ENCODE measurements around the gene RO60. TPM values are rescaled to one million over a fixed set of nuclear protein-coding genes. Genes with fewer than 3 reads are reported as not detected.

The RO60 gene
- total and polyA plus RNA-seq, 7 donors: 6.6 to 44.3 (median 35.1) TPM

DNA sequence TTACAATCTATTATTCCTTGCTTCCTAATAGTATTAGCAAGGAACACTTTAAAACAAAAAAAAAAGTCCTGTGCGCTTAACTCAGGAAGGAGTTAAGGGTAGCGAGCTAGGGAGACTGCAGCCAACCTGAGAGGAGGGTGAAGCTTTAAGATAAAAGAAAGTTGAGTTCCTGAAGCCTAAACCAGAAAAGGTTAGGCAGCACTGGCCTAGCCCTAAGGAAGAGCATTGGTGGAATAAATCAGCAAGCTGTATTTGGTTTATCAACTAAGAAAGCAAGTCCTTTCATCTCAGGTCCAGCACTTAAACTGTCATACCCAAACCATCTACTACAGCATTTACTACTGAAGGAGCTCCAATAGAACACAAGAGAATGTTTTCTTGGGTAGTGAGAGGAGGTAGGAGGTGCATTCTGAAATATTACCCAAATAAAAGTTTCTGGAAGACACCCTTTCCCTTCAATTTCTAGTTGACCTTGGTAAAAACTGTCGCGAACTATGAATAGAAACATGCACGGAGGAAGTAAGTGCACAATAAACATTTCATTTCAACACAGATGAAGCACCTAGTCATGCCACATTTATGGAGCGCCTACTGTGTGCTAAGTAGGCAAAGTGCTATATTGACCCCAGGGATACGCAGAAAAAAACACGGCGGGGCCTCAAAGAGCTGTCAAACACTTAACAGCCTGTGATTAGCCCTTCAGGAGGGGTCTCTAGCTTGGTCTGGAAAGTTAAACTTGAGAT lies 44.5 kb downstream of the RO60 start:
- intact Hi-C loops (cut with DNase I): loop anchor here (2.0 to 5.0 kb wide), 3 partner anchors 19 to 45 kb away; partner anchors contain the start of genes CDC73 (in 1 of the 2), RO60 (in 1 of the 2) and UCHL5 (in 1 of the 2)
- TF ChIP-seq, protein P1, sequence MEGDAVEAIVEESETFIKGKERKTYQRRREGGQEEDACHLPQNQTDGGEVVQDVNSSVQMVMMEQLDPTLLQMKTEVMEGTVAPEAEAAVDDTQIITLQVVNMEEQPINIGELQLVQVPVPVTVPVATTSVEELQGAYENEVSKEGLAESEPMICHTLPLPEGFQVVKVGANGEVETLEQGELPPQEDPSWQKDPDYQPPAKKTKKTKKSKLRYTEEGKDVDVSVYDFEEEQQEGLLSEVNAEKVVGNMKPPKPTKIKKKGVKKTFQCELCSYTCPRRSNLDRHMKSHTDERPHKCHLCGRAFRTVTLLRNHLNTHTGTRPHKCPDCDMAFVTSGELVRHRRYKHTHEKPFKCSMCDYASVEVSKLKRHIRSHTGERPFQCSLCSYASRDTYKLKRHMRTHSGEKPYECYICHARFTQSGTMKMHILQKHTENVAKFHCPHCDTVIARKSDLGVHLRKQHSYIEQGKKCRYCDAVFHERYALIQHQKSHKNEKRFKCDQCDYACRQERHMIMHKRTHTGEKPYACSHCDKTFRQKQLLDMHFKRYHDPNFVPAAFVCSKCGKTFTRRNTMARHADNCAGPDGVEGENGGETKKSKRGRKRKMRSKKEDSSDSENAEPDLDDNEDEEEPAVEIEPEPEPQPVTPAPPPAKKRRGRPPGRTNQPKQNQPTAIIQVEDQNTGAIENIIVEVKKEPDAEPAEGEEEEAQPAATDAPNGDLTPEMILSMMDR (IDR thresholded peaks at IDR 0.05): no peak
- 32 to 35% (median 34%) methylated on average over 9 of the region's 9 CpGs for whole genome bisulfite sequencing, 3 donors
- H3K27ac ChIP-seq: peak overlapping the region; percentile 97
- DNase-seq (no peak), ATAC-seq (no peak)
- peaks cover 5 to 21% of the 10 kb centered on the region in 2 donors for H3K36me3 ChIP-seq (ENCODE audit: insufficient read depth in 1 of 2, low read depth in 1 of 2)
- peak overlapping the region; percentile 93 for H3K4me3 ChIP-seq
- no peaks in the 10 kb centered on the region for H3K9me3 ChIP-seq
- H3K27me3 ChIP-seq (ENCODE audit: insufficient read depth in 3 of 3, low read length in 2 of 3): no peaks in the 10 kb centered on the region
- peaks cover 25% of the 10 kb centered on the region for H3K4me1 ChIP-seq

DNA sequence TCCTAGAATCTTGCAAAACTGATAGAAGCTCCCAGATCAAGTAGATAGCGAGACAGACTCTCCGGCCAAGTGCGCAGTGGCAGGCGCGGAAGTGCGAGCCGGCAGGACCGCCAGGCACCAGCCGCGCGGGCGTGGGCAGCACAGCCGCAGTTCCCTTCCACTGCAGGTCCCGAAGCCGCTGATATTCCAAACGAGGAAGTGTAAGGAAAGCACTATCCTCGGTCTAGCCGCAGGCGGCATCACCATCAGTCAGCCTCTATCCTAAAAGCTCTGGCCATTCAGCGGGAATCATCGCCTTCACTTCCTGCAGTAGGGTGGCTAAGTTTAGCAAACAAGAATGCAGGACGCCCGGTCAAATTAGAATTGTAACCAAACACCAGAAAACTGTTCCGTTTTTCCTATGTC lies 45.1 kb downstream of the RO60 start:
- intact Hi-C loops (cut with DNase I): loop anchor here (2.0 to 5.0 kb wide), 3 partner anchors 18 to 46 kb away; partner anchors contain the start of genes CDC73 (in 1 of the 2), RO60 (in 1 of the 2) and UCHL5 (in 1 of the 2)
- Histone ChIP-seq H3K27ac (peak overlapping the region; percentile 97), H3K9me3 (no peaks in the 10 kb centered on the region), H3K4me1 (peaks cover 25% of the 10 kb centered on the region), H3K4me3 (peak overlapping the region; percentile 93), H3K36me3 (ENCODE audit: insufficient read depth in 1 of 2, low read depth in 1 of 2) (peaks cover 2 to 15% of the 10 kb centered on the region in 2 donors), H3K27me3 (ENCODE audit: insufficient read depth in 3 of 3, low read length in 2 of 3) (no peaks in the 10 kb centered on the region)
- 0% methylated on average over 23 to 24 of the region's 24 CpGs for WGBS, 3 donors
- TF ChIP-seq, protein P1 (IDR thresholded peaks at IDR 0.05): no peak
- DNase-seq (peak in 1 of 2 donors; percentile 45), ATAC-seq (peak; percentile 10 to 56 (median 41))

DNA sequence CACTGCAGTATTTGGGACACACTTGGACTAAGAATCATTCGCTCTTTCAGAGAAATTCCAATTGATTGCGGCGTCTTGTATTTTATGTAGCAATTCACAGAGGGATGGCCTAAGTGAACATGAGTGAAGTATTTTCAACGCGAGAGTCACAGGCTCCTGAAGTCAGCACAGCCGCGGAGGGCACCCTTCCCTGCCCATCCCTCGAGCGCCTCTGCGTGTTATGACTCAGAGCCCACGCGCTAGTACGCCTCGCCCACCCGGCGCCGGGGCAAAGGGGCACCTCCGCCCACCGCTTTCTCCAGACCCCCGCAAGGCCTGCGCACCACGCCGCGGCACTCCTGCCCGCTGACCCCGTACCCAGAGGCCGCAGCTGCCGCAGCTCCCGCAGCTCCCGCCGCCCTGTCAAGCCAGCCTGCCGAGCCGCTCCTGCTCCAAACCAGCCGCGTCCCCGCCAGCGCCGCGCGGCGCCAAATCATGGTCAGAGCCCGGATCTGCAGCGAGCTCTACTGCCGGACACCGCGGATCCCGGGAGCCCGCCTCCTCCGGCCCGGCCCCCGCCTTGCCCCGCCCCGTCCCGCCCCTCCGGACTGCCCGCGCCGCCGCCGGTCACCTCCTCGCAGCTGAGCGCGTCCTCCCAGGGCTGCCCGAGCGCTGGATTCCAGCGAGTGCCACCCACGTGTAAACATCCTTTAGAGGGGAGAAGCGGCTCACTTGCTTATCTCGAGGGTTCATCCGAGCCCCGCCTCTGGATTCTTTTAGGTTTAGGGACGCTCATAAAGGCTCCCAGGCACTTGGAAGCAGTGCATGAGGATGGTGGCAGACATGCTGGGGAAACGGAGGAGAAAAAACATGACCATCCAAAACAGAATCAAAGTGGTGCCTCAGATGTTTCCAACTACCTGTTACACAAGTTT lies 45.8 kb downstream of the RO60 start, which contains the start of gene GLRX2:
GLRX2 (minus strand) TSS at position 508 of the 914 bp plus-strand sequence; CDS start at position 476, 32 bp downstream.
- H3K4me1 ChIP-seq: peaks cover 25% of the 10 kb centered on the region
- 0% methylated on average over 64 to 73 of the region's 73 CpGs for WGBS, 3 donors
- intact Hi-C loops (cut with DNase I): loop anchor here (1.0 to 5.0 kb wide), 4 partner anchors 16 to 46 kb away; partner anchors contain the start of genes CDC73 (in 1 of the 2), RO60 (in 1 of the 2) and UCHL5 (in 1 of the 2)
- H3K36me3 ChIP-seq (ENCODE audit: insufficient read depth in 1 of 2, low read depth in 1 of 2): peaks cover 0 to 9% of the 10 kb centered on the region in 2 donors
- ATAC-seq (peak; percentile 94 to 96 (median 96)), DNase-seq (peak; percentile 88 to 93)
- H3K27me3 ChIP-seq (ENCODE audit: insufficient read depth in 3 of 3, low read length in 2 of 3): no peaks in the 10 kb centered on the region
- H3K4me3 ChIP-seq: peak within 1 kb of the TSS; percentile 93
- TF ChIP-seq, protein P1 (IDR thresholded peaks at IDR 0.05): no peak
- peak within 1 kb of the TSS; percentile 97 for H3K27ac ChIP-seq
- no peaks in the 10 kb centered on the region for H3K9me3 ChIP-seq

DNA sequence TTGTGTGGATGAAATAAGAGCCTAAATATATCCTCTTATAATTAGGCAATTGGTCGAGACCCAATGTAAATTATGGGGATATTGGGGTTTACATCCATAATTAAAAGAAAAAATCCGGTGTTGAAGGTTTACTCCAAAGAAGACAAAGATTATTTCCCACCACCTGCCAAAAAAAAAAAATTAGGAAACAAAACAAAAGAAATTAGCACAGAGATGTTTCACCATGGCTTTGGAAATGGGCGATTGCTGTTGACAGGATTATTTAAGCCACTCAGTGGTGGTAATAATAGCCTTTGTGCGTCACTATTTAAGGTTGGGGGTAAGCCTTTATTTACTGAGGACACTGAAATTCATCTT lies 46.4 kb downstream of the RO60 start:
- DNase-seq (no peak), ATAC-seq (peak in 1 of 4 donors; percentile 23)
- TF ChIP-seq, protein P1 (IDR thresholded peaks at IDR 0.05): no peak
- no peaks in the 10 kb centered on the region for H3K27me3 ChIP-seq (ENCODE audit: insufficient read depth in 3 of 3, low read length in 2 of 3)
- peaks cover 0 to 2% of the 10 kb centered on the region in 2 donors for H3K36me3 ChIP-seq (ENCODE audit: insufficient read depth in 1 of 2, low read depth in 1 of 2)
- no peaks in the 10 kb centered on the region for H3K9me3 ChIP-seq
- intact Hi-C loops (cut with DNase I): loop anchor here (1.0 to 2.0 kb wide), 3 partner anchors 16 to 47 kb away; partner anchors contain the start of genes CDC73 (in 1 of the 2), RO60 (in 1 of the 2) and UCHL5 (in 1 of the 2)
- H3K4me1 ChIP-seq: peaks cover 25% of the 10 kb centered on the region
- peak overlapping the region; percentile 93 for H3K4me3 ChIP-seq
- peak overlapping the region; percentile 97 for H3K27ac ChIP-seq
- WGBS, 3 donors: 32 to 36% (median 32%) methylated on average over 4 of the region's 4 CpGs

All from psoas muscle (tissue), 8 donors.